AG04450 (cell line): ENCODE results near the gene FOXO1. TPM values are rescaled to one million over a fixed set of nuclear protein-coding genes. Genes with fewer than 3 reads are reported as not detected.

ENCODE experiments used
- CTCF ChIA-PET: fragments of 300-600, 350-600 bp; formaldehyde crosslinking; extraction: SDS; loops from one replicate; lab custom pipeline; 2022; ENCODE audit warnings: antibody characterized with exemption, inconsistent platforms; lab: Charles Lee
- POLR2A ChIA-PET: fragments of 350-600 bp; formaldehyde crosslinking; extraction: SDS; loops from one replicate; lab custom pipeline; 2021; ENCODE audit warnings: antibody characterized with exemption, inconsistent platforms; lab: Yijun Ruan, JAX
- DNase-seq: peaks from one replicate; pipeline ENCODE4 v3.0.0-alpha.2; 2011; ENCODE audit warnings: low read depth, low spot score
- H3K27ac ChIP-seq: one replicate; pipeline ENCODE4 v1.5.1; 2012; ENCODE audit warnings: low read depth, low read length, control low read depth
- H3K27me3 ChIP-seq: one replicate; pipeline ENCODE4 v1.6.0; 2012; ENCODE audit warnings: low read length; ENCODE audit not compliant: control insufficient read depth, insufficient read depth
- H3K4me3 ChIP-seq: 2 replicates; pipeline ENCODE4 v1.5.1; 2011; ENCODE audit warnings: mild to moderate bottlenecking, low read depth, low read length, control low read depth
- H3K9me3 ChIP-seq: 2 replicates; pipeline ENCODE4 v1.5.1; 2012; ENCODE audit warnings: low read length; ENCODE audit not compliant: control insufficient read depth, insufficient read depth
- CTCF ChIP-seq: IDR thresholded peaks from 2 replicates; pipeline ENCODE4 v1.5.1; 2011; ENCODE audit warnings: low read depth, low read length, control low read depth, inconsistent platforms
- polyA plus RNA-seq: library from polyadenylated mRNA; depleted of rRNA; stranded (reverse); fragments of >200 nt; gene quantifications from 2 replicates; pipeline ENCODE4 v1.2.3, GENCODE V29; 2011

FOXO1 gene
- polyA plus RNA-seq, 1 experiment: 0.19 TPM

- Histone ChIP-seq H3K4me3 (no peak overlapping the region), H3K27ac (no peak overlapping the region), H3K27me3 (no peaks in the 10 kb centered on the region), H3K9me3 (no peaks in the 10 kb centered on the region)
- DNase-seq: no peak
- no peak for TF ChIP-seq CTCF
- CTCF ChIA-PET: no interaction called here
- POLR2A ChIA-PET: no interaction called here
These were observed 9.1 kb downstream of the FOXO1 start for GRCh38 chr13:40657307-40657706.

GRCh38 chr13:40656358-40656757 lies 10.1 kb downstream of the FOXO1 start:
- DNase-seq: no peak
- Histone ChIP-seq H3K9me3 (no peaks in the 10 kb centered on the region), H3K27ac (no peak overlapping the region), H3K27me3 (no peaks in the 10 kb centered on the region), H3K4me3 (no peak overlapping the region)
- no peak for TF ChIP-seq CTCF
- CTCF ChIA-PET: no interaction called here
- POLR2A ChIA-PET: no interaction called here

GRCh38 chr13:40653527-40654318 lies 12.7 kb downstream of the FOXO1 start:
- TF ChIP-seq CTCF: no peak
- no peak for DNase-seq
- CTCF ChIA-PET: interaction anchor here (0.7 kb wide), 1 partner anchor 31 kb away, joined by 4 read pairs; no protein-coding TSS in a partner anchor
- no peak overlapping the region for H3K4me3 ChIP-seq
- POLR2A ChIA-PET: interaction anchor here (0.7 kb wide), 1 partner anchor 1444 kb away, joined by 14 read pairs; no protein-coding TSS in a partner anchor
- no peaks in the 10 kb centered on the region for H3K27me3 ChIP-seq
- no peak overlapping the region for H3K27ac ChIP-seq
- H3K9me3 ChIP-seq: no peaks in the 10 kb centered on the region

GRCh38 chr13:40652588-40652940 lies 13.9 kb downstream of the FOXO1 start:
- POLR2A ChIA-PET: no interaction called here

More at GRCh38 chr13:40652588-40652940, 13.9 kb downstream of the FOXO1 start:
- no peak for TF ChIP-seq CTCF
- DNase-seq: no peak
- H3K27ac ChIP-seq: no peak overlapping the region
- H3K4me3 ChIP-seq: no peak overlapping the region
- peaks cover 2% of the 10 kb centered on the region for H3K27me3 ChIP-seq
- no peaks in the 10 kb centered on the region for H3K9me3 ChIP-seq
- CTCF ChIA-PET: no interaction called here
